Stimulated activated CD4-positive, alpha-beta T cell treated with anti-CD3 and anti-CD28 coated beads, Interleukin-4, amount 100 ng/mL, for 48 hours (primary cell): ENCODE results near the gene SH3RF2.
A peak's percentile ranks its signal among the peaks of the same experiment; 100 is the strongest.

ENCODE experiments used
- DNase-seq, 2 donors: peaks; one replicate each; pipeline ENCODE4 v3.0.0-alpha.2; 2020; ENCODE audit warnings: low read depth in 2 of 2

Gene SH3RF2

GRCh38 chr5:146041180-146041789, 104.9 kb downstream of the SH3RF2 start:
- DNase-seq = no peak

GRCh38 chr5:146042628-146043279, 106.4 kb downstream of the SH3RF2 start:
- DNase-seq = no peak

- no peak for DNase-seq
Observed at GRCh38 chr5:146043722-146044121, 107.3 kb downstream of the SH3RF2 start.

- DNase-seq = no peak
Observed at GRCh38 chr5:146047396-146047795, 111.0 kb downstream of the SH3RF2 start.

GRCh38 chr5:146048994-146049703, 112.8 kb downstream of the SH3RF2 start:
- DNase-seq = peak; percentile 4

- DNase-seq = no peak
Observed at GRCh38 chr5:146049704-146050026, 113.3 kb downstream of the SH3RF2 start.

GRCh38 chr5:146050086-146050485, 113.7 kb downstream of the SH3RF2 start:
- no peak for DNase-seq

- no peak for DNase-seq
Observed at GRCh38 chr5:146051678-146052077, 115.3 kb downstream of the SH3RF2 start.

GRCh38 chr5:146052780-146053179, 116.4 kb downstream of the SH3RF2 start:
- DNase-seq = no peak

GRCh38 chr5:146055432-146055831, 119.1 kb downstream of the SH3RF2 start:
- DNase-seq = no peak

GRCh38 chr5:146059460-146060220, 123.3 kb downstream of the SH3RF2 start:
- no peak for DNase-seq

GRCh38 chr5:146060221-146060585, 123.8 kb downstream of the SH3RF2 start:
- no peak for DNase-seq

- no peak for DNase-seq
Observed at GRCh38 chr5:146066968-146067367, 130.6 kb downstream of the SH3RF2 start.

- no peak for DNase-seq
Observed at GRCh38 chr5:146068206-146068605, 131.8 kb downstream of the SH3RF2 start.

GRCh38 chr5:146068977-146069779, 132.8 kb downstream of the SH3RF2 start:
- DNase-seq = no peak

GRCh38 chr5:146069780-146070099, 133.4 kb downstream of the SH3RF2 start:
- no peak for DNase-seq

- DNase-seq = no peak
Observed at GRCh38 chr5:146070746-146071145, 134.4 kb downstream of the SH3RF2 start.

GRCh38 chr5:146071171-146071570, 134.8 kb downstream of the SH3RF2 start:
- DNase-seq = no peak

- no peak for DNase-seq
Observed at GRCh38 chr5:146072595-146072994, 136.2 kb downstream of the SH3RF2 start.

GRCh38 chr5:146073239-146073900, 137.0 kb downstream of the SH3RF2 start:
- DNase-seq = no peak

- DNase-seq = no peak
Observed at GRCh38 chr5:146076028-146076427, 139.7 kb downstream of the SH3RF2 start.
